ENCODE results near the gene CDK3.

The CDK3 gene

DNA sequence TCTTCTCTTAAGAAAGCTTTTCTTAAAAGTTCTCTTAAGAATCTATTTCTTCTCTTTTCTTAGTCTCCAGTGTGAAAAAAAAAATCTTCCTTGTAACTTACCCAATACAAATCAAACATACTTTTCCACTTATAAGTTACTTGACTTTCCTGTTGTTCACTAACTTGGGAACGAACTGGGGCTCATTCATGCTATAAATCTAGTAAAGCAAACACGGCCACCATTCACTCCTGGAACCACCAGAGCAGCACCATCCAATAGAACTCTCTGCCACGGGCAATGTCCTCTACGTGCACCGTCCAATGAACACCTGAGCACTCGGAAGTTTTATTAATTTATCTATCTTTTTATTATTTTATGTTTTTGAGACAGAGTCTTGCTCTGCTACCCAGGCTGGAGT is 50.9 kb downstream of the CDK3 start:
- Histone ChIP-seq H3K9ac (ENCODE audit: low read length) (no peak overlapping the region), H3K4me3 (ENCODE audit: low read depth, low read length, poor library complexity, severe bottlenecking) (no peak overlapping the region), H4K20me1 (ENCODE audit: insufficient read depth, low read length) (no peaks in the 10 kb centered on the region), H3K4me1 (ENCODE audit: insufficient read depth, low read length, severe bottlenecking) (peaks cover 6% of the 10 kb centered on the region), H3F3A (ENCODE audit: insufficient read depth, low read length) (no peaks in the 10 kb centered on the region), H3K27ac (ENCODE audit: low read depth, low read length, poor library complexity, severe bottlenecking) (no peak overlapping the region), H2AFZ (ENCODE audit: low read length) (no peak overlapping the region), H3K36me3 (ENCODE audit: insufficient read depth, low read length) (peaks cover 74% of the 10 kb centered on the region), H3K79me2 (ENCODE audit: insufficient read depth, low read length) (no peaks in the 10 kb centered on the region), H3K4me2 (ENCODE audit: low read length) (no peak overlapping the region), H3K9me3 (ENCODE audit: low read length) (no peaks in the 10 kb centered on the region), H3K9me2 (ENCODE audit: low read depth, low read length) (no peaks in the 10 kb centered on the region), H3K27me3 (ENCODE audit: insufficient read depth, low read length) (no peaks in the 10 kb centered on the region)
- TF ChIP-seq EZH2 (IDR thresholded peaks at IDR 0.05; ENCODE audit: borderline replicate concordance, low read length) (no peak), CTCF (IDR thresholded peaks at IDR 0.05; ENCODE audit: low read length) (no peak)

DNA sequence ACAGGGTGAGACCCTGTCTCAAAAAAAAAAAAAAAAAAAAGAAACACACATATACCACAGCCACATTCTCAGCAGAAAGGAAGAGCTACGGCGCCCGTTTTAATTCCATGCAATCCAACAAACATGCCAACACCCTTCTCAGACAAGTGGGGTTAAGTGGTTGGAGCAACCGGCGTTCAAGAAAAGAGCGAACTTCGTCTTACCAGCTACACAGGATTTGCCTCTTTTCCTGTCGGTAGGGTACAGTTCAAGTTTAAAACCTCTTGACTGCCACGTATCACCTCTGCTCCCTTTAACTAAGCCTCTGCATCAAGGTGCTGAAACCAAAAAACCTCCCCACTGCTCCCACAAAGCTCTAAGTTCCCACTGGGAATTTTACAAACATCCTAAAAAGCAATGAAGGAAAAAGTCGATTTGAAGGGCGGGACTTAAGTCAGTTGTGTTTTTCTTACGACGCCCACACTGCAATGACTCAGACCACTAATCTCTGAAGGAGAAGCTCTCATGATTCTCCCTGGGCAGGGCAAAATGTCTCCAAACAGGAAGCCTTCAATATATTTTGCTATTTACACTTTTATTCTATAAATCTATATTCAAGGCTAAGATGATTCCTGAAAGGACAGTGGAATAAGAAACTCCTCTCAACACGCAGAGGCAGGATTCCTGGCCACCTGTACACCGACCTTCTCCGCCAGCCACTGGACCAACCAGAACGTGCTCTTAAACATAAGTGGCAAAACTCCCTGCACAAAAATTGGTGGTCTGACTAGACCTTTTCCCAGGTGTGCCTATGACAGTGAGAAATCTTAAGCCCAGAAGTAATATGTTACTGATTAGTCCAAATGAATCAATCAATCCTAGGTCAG is 52.8 kb downstream of the CDK3 start:
- no peak overlapping the region for H3K4me2 ChIP-seq (ENCODE audit: low read length)

GRCh38 chr17:76054112-76054476 is 53.4 kb downstream of the CDK3 start:
- Histone ChIP-seq H3K4me3 (ENCODE audit: low read depth, low read length, poor library complexity, severe bottlenecking) (no peak overlapping the region), H4K20me1 (ENCODE audit: insufficient read depth, low read length) (no peaks in the 10 kb centered on the region), H3K27me3 (ENCODE audit: insufficient read depth, low read length) (no peaks in the 10 kb centered on the region), H3K9me2 (ENCODE audit: low read depth, low read length) (no peaks in the 10 kb centered on the region), H2AFZ (ENCODE audit: low read length) (no peak overlapping the region), H3F3A (ENCODE audit: insufficient read depth, low read length) (no peaks in the 10 kb centered on the region), H3K9ac (ENCODE audit: low read length) (no peak overlapping the region), H3K4me2 (ENCODE audit: low read length) (no peak overlapping the region), H3K27ac (ENCODE audit: low read depth, low read length, poor library complexity, severe bottlenecking) (no peak overlapping the region), H3K9me3 (ENCODE audit: low read length) (no peaks in the 10 kb centered on the region), H3K36me3 (ENCODE audit: insufficient read depth, low read length) (peaks cover 77% of the 10 kb centered on the region), H3K4me1 (ENCODE audit: insufficient read depth, low read length, severe bottlenecking) (no peaks in the 10 kb centered on the region), H3K79me2 (ENCODE audit: insufficient read depth, low read length) (no peaks in the 10 kb centered on the region)
- TF ChIP-seq CTCF (IDR thresholded peaks at IDR 0.05; ENCODE audit: low read length) (no peak), EZH2 (IDR thresholded peaks at IDR 0.05; ENCODE audit: borderline replicate concordance, low read length) (no peak)

More for the DNA sequence above, 52.8 kb downstream of the CDK3 start:
- Histone ChIP-seq H3K9me3 (ENCODE audit: low read length) (no peaks in the 10 kb centered on the region), H3K9me2 (ENCODE audit: low read depth, low read length) (no peaks in the 10 kb centered on the region), H3K9ac (ENCODE audit: low read length) (no peak overlapping the region), H3K27ac (ENCODE audit: low read depth, low read length, poor library complexity, severe bottlenecking) (no peak overlapping the region), H3K79me2 (ENCODE audit: insufficient read depth, low read length) (no peaks in the 10 kb centered on the region), H3K4me3 (ENCODE audit: low read depth, low read length, poor library complexity, severe bottlenecking) (no peak overlapping the region), H2AFZ (ENCODE audit: low read length) (no peak overlapping the region), H3K36me3 (ENCODE audit: insufficient read depth, low read length) (peaks cover 77% of the 10 kb centered on the region), H3K27me3 (ENCODE audit: insufficient read depth, low read length) (no peaks in the 10 kb centered on the region), H3F3A (ENCODE audit: insufficient read depth, low read length) (no peaks in the 10 kb centered on the region), H3K4me1 (ENCODE audit: insufficient read depth, low read length, severe bottlenecking) (no peaks in the 10 kb centered on the region), H4K20me1 (ENCODE audit: insufficient read depth, low read length) (no peaks in the 10 kb centered on the region)
- TF ChIP-seq CTCF (IDR thresholded peaks at IDR 0.05; ENCODE audit: low read length) (no peak), EZH2 (IDR thresholded peaks at IDR 0.05; ENCODE audit: borderline replicate concordance, low read length) (no peak)
